T-helper 1 cell treated with Interleukin-12 subunit alpha and Interleukin-12 subunit beta and Interleukin-4 antibody, amounts not matched to agents 30 μg/mL and 1 μg/mL, for 36 hours (primary cell): Measurements from ENCODE around the gene WDR1.

Source experiments
- H3K27ac Mint-ChIP-seq: one replicate; pipeline ENCODE4 v1.8.0; 2021; ENCODE audit warnings: mild to moderate bottlenecking, mixed read lengths
- H3K27me3 Mint-ChIP-seq: one replicate; pipeline ENCODE4 v1.8.0; 2021; ENCODE audit warnings: low read depth, mixed read lengths
- H3K36me3 Mint-ChIP-seq: one replicate; pipeline ENCODE4 v1.8.0; 2021; ENCODE audit warnings: low read depth, mixed read lengths
- H3K4me1 Mint-ChIP-seq: one replicate; pipeline ENCODE4 v1.8.0; 2021; ENCODE audit warnings: low read depth, mixed read lengths
- H3K4me3 Mint-ChIP-seq: one replicate; pipeline ENCODE4 v1.8.0; 2021; ENCODE audit warnings: mild to moderate bottlenecking, moderate library complexity, mixed read lengths
- H3K9me3 Mint-ChIP-seq: one replicate; pipeline ENCODE4 v1.8.0; 2021; ENCODE audit warnings: mixed read lengths

The WDR1 gene

GRCh38 chr4:10112658-10113284 lies 3.8 kb downstream of the WDR1 start:
- Mint-ChIP-seq H3K36me3 (peaks cover 68% of the 10 kb centered on the region), H3K27me3 (no peaks in the 10 kb centered on the region), H3K4me3 (peak overlapping the region; percentile 73), H3K9me3 (no peaks in the 10 kb centered on the region), H3K27ac (peak overlapping the region; percentile 41), H3K4me1 (peaks cover 76% of the 10 kb centered on the region)

GRCh38 chr4:10111067-10111801 lies 5.4 kb downstream of the WDR1 start:
- H3K9me3 Mint-ChIP-seq: no peaks in the 10 kb centered on the region
- no peaks in the 10 kb centered on the region for H3K27me3 Mint-ChIP-seq
- H3K4me3 Mint-ChIP-seq: peak overlapping the region; percentile 21
- no peak overlapping the region for H3K27ac Mint-ChIP-seq
- peaks cover 78% of the 10 kb centered on the region for H3K36me3 Mint-ChIP-seq
- H3K4me1 Mint-ChIP-seq: peaks cover 80% of the 10 kb centered on the region

GRCh38 chr4:10109995-10110670 lies 6.5 kb downstream of the WDR1 start:
- no peaks in the 10 kb centered on the region for H3K9me3 Mint-ChIP-seq
- peaks cover 86% of the 10 kb centered on the region for H3K4me1 Mint-ChIP-seq
- peak overlapping the region; percentile 63 for H3K4me3 Mint-ChIP-seq
- H3K27me3 Mint-ChIP-seq: no peaks in the 10 kb centered on the region
- H3K27ac Mint-ChIP-seq: peak overlapping the region; percentile 34
- H3K36me3 Mint-ChIP-seq: peaks cover 75% of the 10 kb centered on the region

- H3K36me3 Mint-ChIP-seq: peaks cover 75% of the 10 kb centered on the region
- peak overlapping the region; percentile 63 for H3K4me3 Mint-ChIP-seq
- no peaks in the 10 kb centered on the region for H3K27me3 Mint-ChIP-seq
- H3K27ac Mint-ChIP-seq: peak overlapping the region; percentile 34
- peaks cover 90% of the 10 kb centered on the region for H3K4me1 Mint-ChIP-seq
- no peaks in the 10 kb centered on the region for H3K9me3 Mint-ChIP-seq
Measured at GRCh38 chr4:10108818-10109783, 7.5 kb downstream of the WDR1 start.

- no peaks in the 10 kb centered on the region for H3K27me3 Mint-ChIP-seq
- H3K36me3 Mint-ChIP-seq: peaks cover 71% of the 10 kb centered on the region
- peak overlapping the region; percentile 34 for H3K27ac Mint-ChIP-seq
- no peaks in the 10 kb centered on the region for H3K9me3 Mint-ChIP-seq
- H3K4me3 Mint-ChIP-seq: peak overlapping the region; percentile 26
- H3K4me1 Mint-ChIP-seq: peaks cover 87% of the 10 kb centered on the region
Measured at GRCh38 chr4:10108391-10108790, 8.2 kb downstream of the WDR1 start.

GRCh38 chr4:10107111-10108091 lies 9.2 kb downstream of the WDR1 start:
- Mint-ChIP-seq H3K9me3 (no peaks in the 10 kb centered on the region), H3K27ac (peak overlapping the region; percentile 82), H3K4me3 (peak overlapping the region; percentile 56), H3K36me3 (peaks cover 72% of the 10 kb centered on the region), H3K4me1 (peaks cover 89% of the 10 kb centered on the region), H3K27me3 (no peaks in the 10 kb centered on the region)

GRCh38 chr4:10106421-10107039 lies 10.1 kb downstream of the WDR1 start:
- no peaks in the 10 kb centered on the region for H3K27me3 Mint-ChIP-seq
- peak overlapping the region; percentile 53 for H3K4me3 Mint-ChIP-seq
- peak overlapping the region; percentile 32 for H3K27ac Mint-ChIP-seq
- H3K9me3 Mint-ChIP-seq: no peaks in the 10 kb centered on the region
- peaks cover 91% of the 10 kb centered on the region for H3K4me1 Mint-ChIP-seq
- peaks cover 74% of the 10 kb centered on the region for H3K36me3 Mint-ChIP-seq

GRCh38 chr4:10105920-10106319 lies 10.7 kb downstream of the WDR1 start:
- Mint-ChIP-seq H3K4me3 (peak overlapping the region; percentile 53), H3K27me3 (no peaks in the 10 kb centered on the region), H3K36me3 (peaks cover 71% of the 10 kb centered on the region), H3K9me3 (no peaks in the 10 kb centered on the region), H3K27ac (peak overlapping the region; percentile 50), H3K4me1 (peaks cover 90% of the 10 kb centered on the region)

GRCh38 chr4:10105421-10105820 lies 11.2 kb downstream of the WDR1 start:
- Mint-ChIP-seq H3K4me1 (peaks cover 90% of the 10 kb centered on the region), H3K36me3 (peaks cover 73% of the 10 kb centered on the region), H3K4me3 (peak overlapping the region; percentile 36), H3K27me3 (no peaks in the 10 kb centered on the region), H3K27ac (peak overlapping the region; percentile 50), H3K9me3 (no peaks in the 10 kb centered on the region)

- peak overlapping the region; percentile 36 for H3K4me3 Mint-ChIP-seq
- H3K36me3 Mint-ChIP-seq: peaks cover 75% of the 10 kb centered on the region
- peak overlapping the region; percentile 50 for H3K27ac Mint-ChIP-seq
- no peaks in the 10 kb centered on the region for H3K27me3 Mint-ChIP-seq
- peaks cover 90% of the 10 kb centered on the region for H3K4me1 Mint-ChIP-seq
- no peaks in the 10 kb centered on the region for H3K9me3 Mint-ChIP-seq
Measured at GRCh38 chr4:10104991-10105276, 11.7 kb downstream of the WDR1 start.

- Mint-ChIP-seq H3K27ac (peak overlapping the region; percentile 50), H3K27me3 (no peaks in the 10 kb centered on the region), H3K4me1 (peaks cover 91% of the 10 kb centered on the region), H3K4me3 (peak overlapping the region; percentile 19), H3K36me3 (peaks cover 77% of the 10 kb centered on the region), H3K9me3 (no peaks in the 10 kb centered on the region)
Measured at GRCh38 chr4:10104211-10104990, 12.2 kb downstream of the WDR1 start.

GRCh38 chr4:10102474-10103332 lies 13.9 kb downstream of the WDR1 start:
- peaks cover 74% of the 10 kb centered on the region for H3K36me3 Mint-ChIP-seq
- no peaks in the 10 kb centered on the region for H3K9me3 Mint-ChIP-seq
- no peaks in the 10 kb centered on the region for H3K27me3 Mint-ChIP-seq
- peak overlapping the region; percentile 64 for H3K27ac Mint-ChIP-seq
- H3K4me1 Mint-ChIP-seq: peaks cover 89% of the 10 kb centered on the region
- peak overlapping the region; percentile 25 for H3K4me3 Mint-ChIP-seq
